BE2C (cell line): ENCODE data around the gene BABAM2.

Source experiments
- DNase-seq: peaks from one replicate; pipeline ENCODE4 v3.0.0-alpha.2; 2020
- H3K27me3 ChIP-seq: fragments of 250-450 bp; sonication (Bioruptor Pico); 2 replicates; pipeline ENCODE4 v1.5.1; 2020; ENCODE audit warnings: mild to moderate bottlenecking
- H3K36me3 ChIP-seq: fragments of 250-450 bp; sonication (Bioruptor Pico); 2 replicates; pipeline ENCODE4 v1.5.1; 2020; ENCODE audit warnings: mild to moderate bottlenecking
- H3K4me1 ChIP-seq: fragments of 250-450 bp; sonication (Bioruptor Pico); 2 replicates; pipeline ENCODE4 v1.5.1; 2020
- H3K4me3 ChIP-seq: 2 replicates; pipeline ENCODE4 v1.5.1; 2011; ENCODE audit warnings: low read depth, low read length
- H3K9me3 ChIP-seq: fragments of 250-450 bp; sonication (Bioruptor Pico); 2 replicates; pipeline ENCODE4 v1.5.1; 2020
- TF ChIP-seq, protein P1 (sequence below): IDR thresholded peaks from 2 replicates; pipeline ENCODE4 v1.5.1; 2012; ENCODE audit warnings: mild to moderate bottlenecking, low read depth, low read length

BABAM2 gene

GRCh38 chr2:27907547-27907946 is 17.0 kb downstream of the BABAM2 start:
- Histone ChIP-seq H3K4me1 (peaks cover 19% of the 10 kb centered on the region), H3K4me3 (no peak overlapping the region), H3K27me3 (no peaks in the 10 kb centered on the region), H3K36me3 (no peaks in the 10 kb centered on the region; the same call in 1 of the 2 replicates), H3K9me3 (no peaks in the 10 kb centered on the region)
- no peak for DNase-seq
- TF ChIP-seq, protein P1, sequence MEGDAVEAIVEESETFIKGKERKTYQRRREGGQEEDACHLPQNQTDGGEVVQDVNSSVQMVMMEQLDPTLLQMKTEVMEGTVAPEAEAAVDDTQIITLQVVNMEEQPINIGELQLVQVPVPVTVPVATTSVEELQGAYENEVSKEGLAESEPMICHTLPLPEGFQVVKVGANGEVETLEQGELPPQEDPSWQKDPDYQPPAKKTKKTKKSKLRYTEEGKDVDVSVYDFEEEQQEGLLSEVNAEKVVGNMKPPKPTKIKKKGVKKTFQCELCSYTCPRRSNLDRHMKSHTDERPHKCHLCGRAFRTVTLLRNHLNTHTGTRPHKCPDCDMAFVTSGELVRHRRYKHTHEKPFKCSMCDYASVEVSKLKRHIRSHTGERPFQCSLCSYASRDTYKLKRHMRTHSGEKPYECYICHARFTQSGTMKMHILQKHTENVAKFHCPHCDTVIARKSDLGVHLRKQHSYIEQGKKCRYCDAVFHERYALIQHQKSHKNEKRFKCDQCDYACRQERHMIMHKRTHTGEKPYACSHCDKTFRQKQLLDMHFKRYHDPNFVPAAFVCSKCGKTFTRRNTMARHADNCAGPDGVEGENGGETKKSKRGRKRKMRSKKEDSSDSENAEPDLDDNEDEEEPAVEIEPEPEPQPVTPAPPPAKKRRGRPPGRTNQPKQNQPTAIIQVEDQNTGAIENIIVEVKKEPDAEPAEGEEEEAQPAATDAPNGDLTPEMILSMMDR = no peak

DNA sequence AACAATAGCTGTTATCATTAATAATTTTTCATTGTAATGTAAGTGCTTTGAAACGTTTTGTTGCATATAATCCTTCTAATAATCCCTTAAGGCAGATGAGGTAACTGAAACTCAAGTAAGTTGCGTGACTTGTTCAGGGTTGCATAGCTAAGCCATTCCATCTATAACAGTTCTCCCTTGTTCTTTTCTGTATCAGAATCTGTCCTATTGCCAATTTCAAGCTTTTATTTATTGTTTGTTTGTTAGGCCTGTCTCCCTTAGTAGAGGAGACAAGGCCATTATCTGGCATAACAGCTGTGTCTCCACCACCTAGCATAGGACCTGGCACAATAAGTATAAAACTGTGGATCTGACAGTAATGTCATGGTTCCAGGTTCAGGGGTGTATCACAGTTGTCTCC is 19.4 kb downstream of the BABAM2 start:
- Histone ChIP-seq H3K36me3 (no peaks in the 10 kb centered on the region; the same call in 1 of the 2 replicates), H3K4me3 (no peak overlapping the region), H3K27me3 (no peaks in the 10 kb centered on the region), H3K4me1 (peaks cover 8% of the 10 kb centered on the region), H3K9me3 (no peaks in the 10 kb centered on the region)
- DNase-seq = no peak
- TF ChIP-seq, protein P1 = no peak

- no peak for DNase-seq
Measured at GRCh38 chr2:27911458-27912210, 21.1 kb downstream of the BABAM2 start.

GRCh38 chr2:27912512-27912911 is 22.0 kb downstream of the BABAM2 start:
- no peak for DNase-seq
- Histone ChIP-seq H3K36me3 (no peaks in the 10 kb centered on the region), H3K27me3 (no peaks in the 10 kb centered on the region), H3K4me1 (peaks cover 10% of the 10 kb centered on the region), H3K9me3 (no peaks in the 10 kb centered on the region), H3K4me3 (no peak overlapping the region)
- TF ChIP-seq, protein P1 = no peak

More at GRCh38 chr2:27911458-27912210, 21.1 kb downstream of the BABAM2 start:
- Histone ChIP-seq H3K27me3 (no peaks in the 10 kb centered on the region), H3K36me3 (no peaks in the 10 kb centered on the region), H3K4me1 (peaks cover 15% of the 10 kb centered on the region), H3K9me3 (no peaks in the 10 kb centered on the region), H3K4me3 (no peak overlapping the region)
- TF ChIP-seq, protein P1 = no peak

- Histone ChIP-seq H3K9me3 (no peaks in the 10 kb centered on the region), H3K4me1 (peaks cover 7% of the 10 kb centered on the region), H3K27me3 (no peaks in the 10 kb centered on the region), H3K36me3 (no peaks in the 10 kb centered on the region), H3K4me3 (no peak overlapping the region)
- no peak for DNase-seq
- TF ChIP-seq, protein P1 = no peak
Measured at GRCh38 chr2:27914041-27914804, 23.7 kb downstream of the BABAM2 start.

GRCh38 chr2:27914805-27915175 is 24.3 kb downstream of the BABAM2 start:
- H3K4me3 ChIP-seq = no peak overlapping the region
- H3K4me1 ChIP-seq = peaks cover 10% of the 10 kb centered on the region
- no peaks in the 10 kb centered on the region for H3K9me3 ChIP-seq
- no peaks in the 10 kb centered on the region for H3K27me3 ChIP-seq
- no peak for DNase-seq
- H3K36me3 ChIP-seq = no peaks in the 10 kb centered on the region
- TF ChIP-seq, protein P1 = no peak
